SK-N-MC (cell line): ENCODE data around the gene OR9I1.

Source experiments
- EZH2 ChIP-seq: fragments of 200-600 bp; sonication (generic); IDR thresholded peaks from one replicate; pipeline ENCODE4 v1.6.1; 2017; ENCODE audit warnings: antibody characterized with exemption
- FOXP2 ChIP-seq: optimal IDR thresholded peaks from 2 replicates; pipeline ENCODE3; 2011; ENCODE audit warnings: mild to moderate bottlenecking, moderate library complexity; ENCODE audit not compliant: insufficient read depth; ENCODE audit errors: extremely low read length, control extremely low read depth
- POLR2AphosphoS5 ChIP-seq: IDR thresholded peaks from 2 replicates; pipeline ENCODE4 v1.6.1; 2012; ENCODE audit warnings: mild to moderate bottlenecking, low read depth, low read length, borderline replicate concordance

- TF ChIP-seq EZH2 (no peak), POLR2AphosphoS5 (no peak), FOXP2 (no peak)
These were observed 2.0 kb upstream of the OR9I1 start for GRCh38 chr11:58127350-58127749.
